Measurements from ENCODE around the gene UBE2G1.

Gene UBE2G1

DNA sequence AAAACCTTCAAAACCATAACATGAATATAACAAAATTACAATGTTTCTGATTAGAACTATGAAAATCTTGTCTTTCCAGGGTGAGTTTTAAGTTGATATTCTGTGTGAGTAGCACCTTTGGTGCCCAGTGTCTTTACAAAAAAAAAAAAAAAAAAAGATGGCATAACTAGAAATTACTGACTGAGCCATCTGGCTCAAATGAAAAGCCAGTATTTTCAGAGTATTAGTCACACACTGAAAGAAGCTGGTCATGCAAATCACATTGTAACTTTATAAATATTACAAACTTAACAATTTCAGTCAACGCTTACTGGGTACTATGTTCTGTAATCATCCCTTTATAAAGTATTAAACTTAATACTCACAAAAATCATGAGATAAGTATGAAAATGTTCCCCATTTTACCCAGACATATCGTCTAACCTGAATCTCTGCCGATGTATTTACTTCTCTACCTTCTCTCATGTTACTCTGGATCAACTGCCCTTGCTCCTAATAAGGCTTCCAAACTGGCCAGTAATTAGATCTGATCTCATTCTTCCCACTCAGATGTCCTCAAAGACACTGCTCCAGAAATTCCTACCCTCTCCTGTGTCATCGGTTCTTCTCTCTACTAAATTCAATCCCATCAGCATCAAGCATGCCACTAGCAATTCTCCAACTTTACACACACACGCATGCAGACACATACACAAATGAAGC, 25.4 kb downstream of the UBE2G1 start:
- no peak for FAIRE-seq
- DNase-seq (ENCODE audit: insufficient read length, low spot score), result no peak

- FAIRE-seq (no peak), DNase-seq (ENCODE audit: insufficient read length, low spot score) (no peak)
Observed at GRCh38 chr17:4334776-4335584, 31.5 kb downstream of the UBE2G1 start.

GRCh38 chr17:4334332-4334731, 32.1 kb downstream of the UBE2G1 start:
- no peak for FAIRE-seq
- DNase-seq (ENCODE audit: insufficient read length, low spot score), result no peak

DNA sequence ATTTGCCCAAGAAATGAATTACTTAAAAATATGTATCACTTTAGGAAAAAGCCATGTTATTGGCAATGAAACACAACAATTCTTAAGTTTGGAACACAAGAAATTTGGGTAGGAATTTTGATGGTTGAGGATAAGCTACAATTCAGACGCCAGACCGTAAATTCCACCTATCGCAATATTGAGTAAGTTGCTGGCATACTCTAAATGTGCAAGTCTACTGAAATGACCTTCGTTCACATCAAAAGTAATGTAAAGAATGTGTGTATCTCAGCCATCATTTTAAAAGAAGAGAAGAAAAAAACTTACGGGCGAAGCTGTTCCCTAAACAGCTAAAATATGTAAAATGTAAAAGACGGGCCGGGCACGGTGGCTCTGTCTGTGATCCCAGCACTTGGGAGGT, 33.4 kb downstream of the UBE2G1 start:
- no peak for FAIRE-seq

DNA sequence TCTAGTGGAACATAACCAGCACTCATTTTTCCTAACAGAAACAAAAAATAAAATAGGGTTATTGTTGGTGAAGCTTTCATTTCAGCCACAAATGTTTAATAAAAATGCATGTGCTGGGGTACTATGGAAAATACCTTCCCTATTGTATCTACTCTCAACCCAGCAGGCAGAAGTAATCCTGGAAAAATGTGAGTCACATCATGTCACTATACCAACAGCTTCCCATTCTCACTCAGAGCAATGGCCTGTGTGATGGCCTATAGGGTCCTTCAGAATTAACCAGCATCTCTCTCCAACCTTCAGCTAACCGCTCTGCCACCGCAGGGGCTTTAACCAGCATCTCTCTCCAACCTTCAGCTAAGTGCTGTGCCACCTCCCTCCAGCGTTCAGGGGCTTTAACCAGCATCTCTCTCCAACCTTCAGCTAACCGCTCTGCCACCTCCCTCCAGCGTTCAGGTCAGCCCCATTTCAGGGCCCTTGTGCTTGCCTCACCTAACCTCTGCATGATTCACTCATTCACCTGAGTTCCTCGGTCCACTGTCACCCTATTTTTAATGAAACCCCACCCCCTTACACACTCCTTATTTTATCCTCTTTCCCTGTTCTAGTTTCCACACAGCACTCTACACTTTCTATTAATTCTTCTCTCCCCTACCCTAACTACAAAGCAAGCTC, 34.0 kb downstream of the UBE2G1 start:
- DNase-seq (ENCODE audit: insufficient read length, low spot score), result peak; percentile 42
- no peak for FAIRE-seq

More for the DNA sequence above, 33.4 kb downstream of the UBE2G1 start:
- DNase-seq (ENCODE audit: insufficient read length, low spot score), result no peak

DNA sequence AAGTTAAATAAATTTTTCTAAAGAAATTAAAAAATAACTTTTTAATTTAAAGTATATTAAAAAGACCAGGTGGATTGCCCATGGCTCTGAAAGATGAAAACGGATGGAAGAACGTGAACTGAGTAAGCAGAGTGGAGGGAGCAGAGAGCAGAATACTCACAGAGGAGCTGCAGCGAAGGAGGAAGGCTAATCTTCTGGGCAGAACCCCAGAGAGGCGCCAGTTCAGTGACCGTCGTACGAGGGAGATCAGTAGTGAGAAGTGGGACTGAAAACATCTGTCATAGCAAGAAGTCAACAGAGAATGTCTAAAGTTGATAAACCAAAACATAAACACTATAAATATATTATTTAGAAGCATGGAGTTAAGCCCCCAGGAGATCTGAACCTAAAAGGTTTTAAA, 34.9 kb downstream of the UBE2G1 start:
- FAIRE-seq, result no peak
- DNase-seq (ENCODE audit: insufficient read length, low spot score), result no peak

DNA sequence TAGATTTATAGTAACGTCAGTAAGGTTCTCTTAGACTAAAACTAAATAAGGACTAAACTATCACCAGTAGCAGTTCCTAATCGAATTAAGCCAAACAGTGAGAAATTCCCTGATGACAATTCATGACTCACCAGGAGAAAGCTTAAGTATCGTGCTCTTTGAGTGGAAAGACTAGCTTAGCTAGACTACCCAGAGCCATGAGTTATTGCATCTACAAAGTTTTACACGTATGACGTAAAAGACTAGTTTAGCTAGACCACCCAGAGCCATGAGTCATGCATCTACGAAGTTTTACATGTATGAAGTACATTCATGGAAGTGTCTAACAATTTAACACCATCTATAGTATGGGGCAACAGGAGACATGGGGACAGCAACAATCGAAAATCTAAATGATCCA, 36.6 kb downstream of the UBE2G1 start:
- FAIRE-seq (peak; percentile 69), DNase-seq (ENCODE audit: insufficient read length, low spot score) (peak; percentile 90)

GRCh38 chr17:4327606-4328005, 38.9 kb downstream of the UBE2G1 start:
- DNase-seq (ENCODE audit: insufficient read length, low spot score) (peak; percentile 69), FAIRE-seq (peak; percentile 75)

DNA sequence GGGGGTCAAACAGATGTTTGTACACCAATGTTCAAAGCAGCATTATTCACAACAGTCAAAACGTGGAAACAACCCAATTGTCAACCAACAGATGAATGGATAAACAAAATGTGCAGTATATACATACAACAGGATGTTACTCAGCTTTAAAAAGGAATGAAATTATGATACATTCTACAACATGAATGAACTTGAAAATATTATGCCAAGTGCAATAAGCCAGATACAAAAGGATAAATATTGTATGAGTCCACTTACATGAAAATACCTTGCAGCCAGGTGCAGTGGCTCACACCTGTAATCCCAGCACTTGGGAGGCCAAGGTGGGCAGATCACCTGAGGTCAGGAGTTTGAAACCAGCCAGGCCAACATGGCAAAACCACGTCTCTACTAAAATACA, 39.9 kb downstream of the UBE2G1 start:
- FAIRE-seq, result peak; percentile 55

DNA sequence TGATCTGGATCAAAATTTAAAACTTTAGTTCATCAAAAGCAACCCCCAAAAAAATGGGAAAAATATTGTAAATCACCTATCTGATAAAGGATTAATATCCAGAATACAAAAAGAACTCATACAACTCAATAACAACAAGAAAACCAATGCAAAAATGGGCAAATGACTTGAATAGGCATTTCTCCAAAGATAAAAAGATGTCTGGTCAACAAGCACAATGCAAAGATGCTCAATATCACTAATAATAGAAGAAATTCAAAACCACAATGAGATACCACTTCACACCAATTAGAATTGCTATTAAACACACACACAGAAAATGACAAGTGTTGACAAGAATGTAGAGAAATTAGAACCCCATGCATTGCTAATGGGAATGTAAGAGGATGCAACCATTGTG, 40.4 kb downstream of the UBE2G1 start:
- DNase-seq (ENCODE audit: insufficient read length, low spot score) (no peak), FAIRE-seq (no peak)

More for the DNA sequence above, 39.9 kb downstream of the UBE2G1 start:
- DNase-seq (ENCODE audit: insufficient read length, low spot score), result no peak

DNA sequence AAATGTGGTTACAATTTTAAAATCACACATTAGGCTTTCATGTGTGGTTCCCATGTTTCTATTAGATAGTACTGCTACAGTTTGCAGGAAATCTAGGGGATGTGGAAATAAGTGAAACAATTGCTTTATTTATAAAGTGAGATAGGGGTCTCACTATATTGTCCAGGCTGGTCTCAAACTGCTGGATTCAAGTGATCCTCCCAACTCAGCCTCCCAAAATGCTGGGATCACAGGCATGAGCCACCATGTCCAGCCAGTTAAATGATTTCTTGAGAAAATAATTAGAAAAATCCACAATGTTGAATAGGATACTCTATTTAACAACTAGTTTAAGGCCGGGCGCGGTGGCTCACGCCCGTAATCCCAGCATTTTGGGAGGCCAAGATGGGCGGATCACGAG, 42.0 kb downstream of the UBE2G1 start:
- DNase-seq (ENCODE audit: insufficient read length, low spot score), result no peak
- no peak for FAIRE-seq

DNA sequence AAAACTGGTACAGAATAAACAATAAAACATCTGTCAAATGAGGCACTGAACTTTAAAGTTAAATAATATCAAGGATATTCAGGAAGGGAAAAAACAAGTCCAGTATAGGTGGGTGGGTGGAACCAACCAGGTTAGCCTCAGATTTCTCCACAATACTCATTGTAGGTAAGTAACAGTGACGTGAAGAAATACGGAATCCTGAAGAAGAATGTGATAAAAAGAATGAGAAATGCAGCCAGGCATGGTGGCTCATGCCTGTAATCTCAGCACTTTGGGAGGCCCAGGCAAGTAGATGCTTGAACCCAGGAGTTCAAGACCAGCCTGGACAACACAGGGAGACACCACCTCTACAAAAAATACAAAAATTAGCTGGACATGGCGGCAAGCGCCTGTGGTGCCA, 47.3 kb downstream of the UBE2G1 start:
- DNase-seq (ENCODE audit: insufficient read length, low spot score) (no peak), FAIRE-seq (no peak)

GRCh38 chr17:4318596-4318995, 47.9 kb downstream of the UBE2G1 start:
- no peak for DNase-seq (ENCODE audit: insufficient read length, low spot score)
- no peak for FAIRE-seq

- no peak for FAIRE-seq
- DNase-seq (ENCODE audit: insufficient read length, low spot score), result no peak
Observed at GRCh38 chr17:4318186-4318585, 48.3 kb downstream of the UBE2G1 start.

GRCh38 chr17:4317610-4318009, 48.9 kb downstream of the UBE2G1 start:
- FAIRE-seq (no peak), DNase-seq (ENCODE audit: insufficient read length, low spot score) (no peak)

- no peak for DNase-seq (ENCODE audit: insufficient read length, low spot score)
- no peak for FAIRE-seq
Observed at GRCh38 chr17:4316648-4317047, 49.8 kb downstream of the UBE2G1 start.

GRCh38 chr17:4314618-4315017, 51.9 kb downstream of the UBE2G1 start:
- no peak for DNase-seq (ENCODE audit: insufficient read length, low spot score)
- FAIRE-seq, result no peak

- no peak for FAIRE-seq
Observed at GRCh38 chr17:4314179-4314578, 52.3 kb downstream of the UBE2G1 start.

DNA sequence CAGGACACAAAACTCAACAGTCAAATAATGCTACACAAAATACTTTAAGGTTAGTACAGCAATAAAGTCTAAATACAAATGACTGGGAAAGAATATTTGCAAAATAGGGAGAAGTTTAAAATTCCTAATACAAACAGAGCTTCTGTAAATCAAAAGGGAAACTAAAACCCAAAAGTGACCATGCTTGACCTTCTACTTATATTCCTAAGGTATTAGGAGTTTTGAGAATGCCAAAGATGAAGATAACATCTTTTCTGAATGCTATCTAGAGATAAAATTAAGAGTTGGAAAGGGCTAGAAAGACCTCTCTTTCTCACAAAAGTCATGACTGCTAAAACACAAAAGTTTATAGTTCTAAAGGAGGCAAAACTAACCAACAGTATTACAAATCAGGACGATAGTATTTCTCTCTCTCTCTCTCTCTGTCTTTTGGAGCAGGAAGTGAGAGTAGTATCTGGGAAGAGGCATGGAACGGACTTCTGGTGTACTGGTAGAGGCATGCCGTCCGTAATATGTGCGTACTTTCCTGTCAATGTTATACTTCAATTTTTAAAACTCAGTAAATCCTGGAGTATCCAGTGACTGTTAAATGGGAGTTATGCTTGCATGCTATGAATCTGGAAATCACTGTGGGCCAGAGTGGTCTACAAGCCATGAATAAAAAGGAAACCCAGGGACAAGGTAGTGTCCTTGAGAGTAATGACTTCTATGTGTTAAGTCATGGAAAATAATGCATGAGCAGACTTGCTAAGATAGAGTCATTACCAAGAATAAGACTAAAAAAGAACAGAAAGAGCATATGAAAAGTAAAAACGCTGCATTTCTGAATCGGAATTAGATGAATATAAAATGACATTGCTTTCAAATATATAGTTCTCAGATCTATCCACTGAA, 53.0 kb downstream of the UBE2G1 start:
- FAIRE-seq (no peak), DNase-seq (ENCODE audit: insufficient read length, low spot score) (no peak)

More at GRCh38 chr17:4314179-4314578, 52.3 kb downstream of the UBE2G1 start:
- no peak for DNase-seq (ENCODE audit: insufficient read length, low spot score)

- FAIRE-seq (no peak), DNase-seq (ENCODE audit: insufficient read length, low spot score) (no peak)
Observed at GRCh38 chr17:4310354-4311060, 56.0 kb downstream of the UBE2G1 start.
